ENCODE data around the gene ZNF185. TPM values are rescaled to one million over a fixed set of nuclear protein-coding genes. Genes with fewer than 3 reads are reported as not detected.

ZNF185 gene
- total RNA-seq, 1 experiment from 2014 or later: 11.3 TPM

DNA sequence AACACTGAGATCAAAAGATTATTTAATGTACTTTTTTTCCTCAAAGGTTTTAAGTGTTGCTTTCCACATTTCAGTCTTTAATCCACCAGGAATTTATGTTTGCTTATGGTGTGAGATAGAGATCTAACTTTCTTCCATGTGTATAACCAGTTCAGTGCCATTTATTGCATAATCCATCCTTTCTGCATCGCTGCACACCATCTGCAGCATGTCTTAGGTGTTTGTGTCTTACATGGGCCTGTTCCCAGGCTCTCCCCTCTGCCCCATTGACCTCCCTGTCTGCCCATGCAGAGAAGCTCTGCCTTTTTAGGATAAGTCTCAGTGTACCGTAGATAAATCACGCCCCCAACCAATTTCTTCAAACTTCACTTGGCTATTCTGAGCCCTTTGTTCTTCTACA is 36.8 kb upstream of the ZNF185 start:
- no peak overlapping the region for H3K18ac ChIP-seq (ENCODE audit: insufficient read length, low read depth, low read length)
- DNase-seq: no peak
- H2AFZ ChIP-seq (ENCODE audit: low read length): no peak overlapping the region
- H3K23ac ChIP-seq (ENCODE audit: insufficient read length, low read depth, low read length): no peak overlapping the region
- no peak overlapping the region for H2BK20ac ChIP-seq (ENCODE audit: low read depth, low read length, poor library complexity, severe bottlenecking)
- H3K23me2 ChIP-seq (ENCODE audit: insufficient read length, low read depth, low read length, poor library complexity, severe bottlenecking): no peaks in the 10 kb centered on the region
- H2BK12ac ChIP-seq (ENCODE audit: insufficient read length, low read depth, low read length): no peak overlapping the region
- H3K9me3 ChIP-seq (ENCODE audit: control insufficient read depth, low read depth, low read length): peaks cover 25% of the 10 kb centered on the region
- no peak overlapping the region for H2AK5ac ChIP-seq (ENCODE audit: insufficient read length, low read length)
- no peak overlapping the region for H2BK120ac ChIP-seq (ENCODE audit: low read depth, low read length, poor library complexity, severe bottlenecking)
- H2BK5ac ChIP-seq (ENCODE audit: insufficient read length, low read length): no peak overlapping the region
- Mint-ChIP-seq H3K27ac (no peak overlapping the region; a peak in 1 of 7 replicates), H3K27me3 (ENCODE audit: low read depth) (no peaks in the 10 kb centered on the region), H3K4me3 (no peak overlapping the region; a peak in 1 of 5 replicates), H3K9me3 (peaks cover 63 to 73% of the 10 kb centered on the region in 2 experiments), H3K36me3 (ENCODE audit: insufficient read depth in 1 of 3, low read depth in 3 of 3) (peaks cover 29 to 62% (median 38%) of the 10 kb centered on the region in 3 experiments), H3K4me1 (no peaks in the 10 kb centered on the region)
- no peak overlapping the region for H4K8ac ChIP-seq (replicated peaks; ENCODE audit: insufficient read length, low read depth, low read length)
- no CpG with 5 or more reads among the region's 3 CpGs for WGBS (ENCODE audit: extremely low coverage, insufficient read length, low lambda C conversion rate)
- no peaks in the 10 kb centered on the region for H3K27me3 ChIP-seq (ENCODE audit: insufficient read depth, low read length)
- no peaks in the 10 kb centered on the region for H3K4me1 ChIP-seq (ENCODE audit: insufficient read depth, low read length)
- H4K20me1 ChIP-seq (ENCODE audit: control insufficient read depth, insufficient read depth, insufficient read length): no peaks in the 10 kb centered on the region
- no peak for TF ChIP-seq CTCF (conservative IDR thresholded peaks at IDR 0.05)
- no peaks in the 10 kb centered on the region for H3K79me1 ChIP-seq (ENCODE audit: insufficient read depth, low read depth, low read length, poor library complexity, severe bottlenecking)
- no peak overlapping the region for H3K4me2 ChIP-seq (ENCODE audit: insufficient read depth, insufficient read length, low read length)
- H2BK15ac ChIP-seq (ENCODE audit: low read depth, low read length): no peak overlapping the region
- no peak overlapping the region for H3K56ac ChIP-seq (ENCODE audit: insufficient read length, low read depth, low read length)
- H3T11ph ChIP-seq (ENCODE audit: low read length): no peak overlapping the region
- H4K91ac ChIP-seq (ENCODE audit: insufficient read length, low read depth, low read length): no peak overlapping the region
- no peak overlapping the region for H3K27ac ChIP-seq (ENCODE audit: insufficient read length, low read depth, low read length)
- no peak overlapping the region for H3K4ac ChIP-seq (ENCODE audit: low read depth, low read length)
- no peak overlapping the region for H4K5ac ChIP-seq (ENCODE audit: insufficient read length, low read depth, low read length)
- H3K79me2 ChIP-seq (ENCODE audit: insufficient read depth, low read length): no peaks in the 10 kb centered on the region
- no peak overlapping the region for H3K14ac ChIP-seq (ENCODE audit: insufficient read depth, low read length)
- no peak overlapping the region for H3K9ac ChIP-seq (ENCODE audit: extremely low read depth, insufficient read length, low read length)

All from H9 (cell line).